Measurements from ENCODE around the gene COQ4.

The COQ4 gene

GRCh38 chr9:128324401-128324800 is 1.8 kb downstream of the COQ4 start:
- Histone ChIP-seq H2AFZ (ENCODE audit: low read depth, low read length) (no peak overlapping the region), H3K27me3 (ENCODE audit: insufficient read depth, low read length, poor library complexity) (no peaks in the 10 kb centered on the region), H3K27ac (ENCODE audit: low read length) (no peak overlapping the region), H3K4me2 (ENCODE audit: insufficient read depth, low read length) (peak overlapping the region; percentile 68), H3K9me3 (ENCODE audit: insufficient read depth, low read length, severe bottlenecking) (no peaks in the 10 kb centered on the region), H3K4me3 (ENCODE audit: low read depth in 1 of 2, low read length in 2 of 2) (peak overlapping the region in 1 of 2 experiments; percentile 80; a peak in 1 of 4 replicates), H3K79me2 (ENCODE audit: insufficient read depth, low read length) (peaks cover 43% of the 10 kb centered on the region), H3K9ac (ENCODE audit: low read depth, low read length) (no peak overlapping the region), H3K4me1 (ENCODE audit: insufficient read depth, low read length) (peaks cover 26% of the 10 kb centered on the region), H3K36me3 (ENCODE audit: insufficient read depth, low read length) (peaks cover 31% of the 10 kb centered on the region), H4K20me1 (ENCODE audit: insufficient read depth, low read length) (no peaks in the 10 kb centered on the region; the same call in 1 of the 2 replicates)
- TF ChIP-seq EZH2 (IDR thresholded peaks at IDR 0.05; ENCODE audit: borderline replicate concordance, low read depth, low read length, severe bottlenecking) (no peak), CTCF (IDR thresholded peaks at IDR 0.05; ENCODE audit: borderline replicate concordance, extremely low read depth, low read length, poor library complexity, severe bottlenecking) (no peak)
- DNase-seq = no peak
- no peak for ATAC-seq (ENCODE audit: insufficient read depth, low read depth)

- Histone ChIP-seq H3K79me2 (ENCODE audit: insufficient read depth, low read length) (peaks cover 43% of the 10 kb centered on the region), H3K9ac (ENCODE audit: low read depth, low read length) (no peak overlapping the region), H4K20me1 (ENCODE audit: insufficient read depth, low read length) (no peaks in the 10 kb centered on the region; the same call in 1 of the 2 replicates), H2AFZ (ENCODE audit: low read depth, low read length) (no peak overlapping the region), H3K4me1 (ENCODE audit: insufficient read depth, low read length) (peaks cover 26% of the 10 kb centered on the region), H3K36me3 (ENCODE audit: insufficient read depth, low read length) (peaks cover 31% of the 10 kb centered on the region), H3K4me2 (ENCODE audit: insufficient read depth, low read length) (no peak overlapping the region), H3K27ac (ENCODE audit: low read length) (no peak overlapping the region), H3K4me3 (ENCODE audit: low read depth in 1 of 2, low read length in 2 of 2) (no peak overlapping the region), H3K27me3 (ENCODE audit: insufficient read depth, low read length, poor library complexity) (no peaks in the 10 kb centered on the region), H3K9me3 (ENCODE audit: insufficient read depth, low read length, severe bottlenecking) (no peaks in the 10 kb centered on the region)
- DNase-seq (no peak), ATAC-seq (ENCODE audit: insufficient read depth, low read depth) (no peak)
- TF ChIP-seq EZH2 (IDR thresholded peaks at IDR 0.05; ENCODE audit: borderline replicate concordance, low read depth, low read length, severe bottlenecking) (no peak), CTCF (IDR thresholded peaks at IDR 0.05; ENCODE audit: borderline replicate concordance, extremely low read depth, low read length, poor library complexity, severe bottlenecking) (no peak)
Measured at GRCh38 chr9:128325629-128326028, 3.0 kb downstream of the COQ4 start.

GRCh38 chr9:128333451-128333869 is 10.8 kb downstream of the COQ4 start:
- Histone ChIP-seq H3K27me3 (ENCODE audit: insufficient read depth, low read length, poor library complexity) (no peaks in the 10 kb centered on the region), H3K27ac (ENCODE audit: low read length) (no peak overlapping the region), H3K4me2 (ENCODE audit: insufficient read depth, low read length) (no peak overlapping the region), H3K4me3 (ENCODE audit: low read depth in 1 of 2, low read length in 2 of 2) (no peak overlapping the region), H3K9ac (ENCODE audit: low read depth, low read length) (no peak overlapping the region), H3K36me3 (ENCODE audit: insufficient read depth, low read length) (peaks cover 16% of the 10 kb centered on the region), H3K9me3 (ENCODE audit: insufficient read depth, low read length, severe bottlenecking) (no peaks in the 10 kb centered on the region), H2AFZ (ENCODE audit: low read depth, low read length) (no peak overlapping the region), H3K4me1 (ENCODE audit: insufficient read depth, low read length) (no peaks in the 10 kb centered on the region), H4K20me1 (ENCODE audit: insufficient read depth, low read length) (no peaks in the 10 kb centered on the region), H3K79me2 (ENCODE audit: insufficient read depth, low read length) (no peaks in the 10 kb centered on the region)
- DNase-seq (no peak), ATAC-seq (ENCODE audit: insufficient read depth, low read depth) (no peak)
- TF ChIP-seq CTCF (IDR thresholded peaks at IDR 0.05; ENCODE audit: borderline replicate concordance, extremely low read depth, low read length, poor library complexity, severe bottlenecking) (no peak), EZH2 (IDR thresholded peaks at IDR 0.05; ENCODE audit: borderline replicate concordance, low read depth, low read length, severe bottlenecking) (no peak)

- TF ChIP-seq CTCF (IDR thresholded peaks at IDR 0.05; ENCODE audit: borderline replicate concordance, extremely low read depth, low read length, poor library complexity, severe bottlenecking) (no peak), EZH2 (IDR thresholded peaks at IDR 0.05; ENCODE audit: borderline replicate concordance, low read depth, low read length, severe bottlenecking) (no peak)
- H4K20me1 ChIP-seq (ENCODE audit: insufficient read depth, low read length) = no peaks in the 10 kb centered on the region
- no peak for ATAC-seq (ENCODE audit: insufficient read depth, low read depth)
- H3K27me3 ChIP-seq (ENCODE audit: insufficient read depth, low read length, poor library complexity) = no peaks in the 10 kb centered on the region
- peaks cover 11% of the 10 kb centered on the region; the same call in 1 of the 2 replicates for H3K36me3 ChIP-seq (ENCODE audit: insufficient read depth, low read length)
- H3K4me3 ChIP-seq (ENCODE audit: low read depth in 1 of 2, low read length in 2 of 2) = no peak overlapping the region
- no peak overlapping the region for H3K27ac ChIP-seq (ENCODE audit: low read length)
- H3K79me2 ChIP-seq (ENCODE audit: insufficient read depth, low read length) = no peaks in the 10 kb centered on the region
- no peaks in the 10 kb centered on the region for H3K9me3 ChIP-seq (ENCODE audit: insufficient read depth, low read length, severe bottlenecking)
- no peak for DNase-seq
- H3K4me2 ChIP-seq (ENCODE audit: insufficient read depth, low read length) = no peak overlapping the region
- peaks cover 7% of the 10 kb centered on the region for H3K4me1 ChIP-seq (ENCODE audit: insufficient read depth, low read length)
- no peak overlapping the region for H3K9ac ChIP-seq (ENCODE audit: low read depth, low read length)
- H2AFZ ChIP-seq (ENCODE audit: low read depth, low read length) = no peak overlapping the region
Measured at GRCh38 chr9:128335161-128335560, 12.5 kb downstream of the COQ4 start.
